Calu3 (cell line): Measurements from ENCODE around the gene HNRNPUL1. TPM values are rescaled to one million over a fixed set of nuclear protein-coding genes. Genes with fewer than 3 reads are reported as not detected.

Experiments used
- Bru-seq: library from RNA; stranded (reverse); fragments of 400-500 nt; gene quantifications from one replicate; lab custom pipeline; 2021; lab: Mats Ljungman, UMichigan
- BruChase-seq, 2 experiments: library from RNA; stranded (reverse); fragments of 400-500 nt; gene quantifications; one replicate each; lab custom pipeline; 2021; lab: Mats Ljungman, UMichigan
- BruUV-seq: library from RNA; stranded (reverse); fragments of 400-500 nt; replicated peaks from 2 replicates; lab custom pipeline; 2021; lab: Mats Ljungman, UMichigan
- CTCF ChIA-PET: fragments of 300-600 bp; sonication (Branson Sonifier 250); formaldehyde crosslinking; loops from one replicate; lab custom pipeline; 2022; ENCODE audit warnings: antibody characterized with exemption; lab: Charles Lee
- DNase-seq: peaks from one replicate; pipeline ENCODE4 v3.0.0; 2022
- H3K27ac Mint-ChIP-seq: one replicate; pipeline ENCODE4 v1.8.0; 2022; ENCODE audit warnings: mixed read lengths; ENCODE audit not compliant: unreplicated experiment
- H3K27me3 Mint-ChIP-seq: one replicate; pipeline ENCODE4 v1.8.0; 2022; ENCODE audit warnings: mixed read lengths; ENCODE audit not compliant: unreplicated experiment
- H3K36me3 Mint-ChIP-seq: one replicate; pipeline ENCODE4 v1.8.0; 2022; ENCODE audit warnings: mild to moderate bottlenecking, moderate library complexity, mixed read lengths; ENCODE audit not compliant: insufficient read depth, unreplicated experiment
- H3K4me1 Mint-ChIP-seq: one replicate; pipeline ENCODE4 v1.8.0; 2022; ENCODE audit warnings: mild to moderate bottlenecking, low read depth, mixed read lengths; ENCODE audit not compliant: unreplicated experiment
- H3K4me3 Mint-ChIP-seq: one replicate; pipeline ENCODE4 v1.8.0; 2022; ENCODE audit warnings: mild to moderate bottlenecking, low read depth, moderate library complexity, mixed read lengths; ENCODE audit not compliant: unreplicated experiment
- H3K9me3 Mint-ChIP-seq: one replicate; pipeline ENCODE4 v1.8.0; 2022; ENCODE audit warnings: low read depth, mixed read lengths; ENCODE audit not compliant: unreplicated experiment
- CTCF ChIP-seq: fragments of 200-600 bp; IDR thresholded peaks from one replicate; pipeline ENCODE4 v1.8.0; 2022; ENCODE audit warnings: antibody characterized with exemption; ENCODE audit not compliant: unreplicated experiment
- intact Hi-C: fragments of 100-400 bp; cut with micrococcal nuclease; formaldehyde crosslinking; loops from one replicate; pipeline ENCODE4 v1.10.0; 2022; ENCODE audit not compliant: unreplicated experiment
- long read RNA-seq: library from polyadenylated mRNA; stranded (forward); transcript quantifications from one replicate; pipeline ENCODE4 v2.0.0, GENCODE V29; 2022
- total RNA-seq: library from RNA; stranded (reverse); gene quantifications from 2 replicates; pipeline ENCODE4 v1.2.3, GENCODE V29; 2022

Gene HNRNPUL1
- 320 and 370 TPM in 2 replicates for total RNA-seq
- percentile 94 among the genes with signal in this experiment for Bru-seq, nascent RNA
- percentile 97 among the genes with signal in this experiment for BruChase-seq, experiment 1, labeled RNA remaining after a 6-hour chase
- percentile 96 among the genes with signal in this experiment for BruChase-seq, experiment 2, labeled RNA remaining after a 2-hour chase
- long read RNA-seq, transcript HNRNPUL1-208 (15 exons, 3,043 nt), result minor isoform, 11 of 204 reads
- long read RNA-seq, transcript HNRNPUL1-204 (15 exons, 3,555 nt), result major isoform, 28 of 204 reads
- long read RNA-seq, transcript HNRNPUL1-207 (15 exons, 2,794 nt), result minor isoform, 15 of 204 reads
- long read RNA-seq, transcript HNRNPUL1-210 (4 exons, 1,659 nt), result minor isoform, 6 of 204 reads
- long read RNA-seq, partial matches to known transcripts, result 68 of 204 reads
- long read RNA-seq, other reads (novel, unspliced or antisense), result 75 of 204 reads

DNA sequence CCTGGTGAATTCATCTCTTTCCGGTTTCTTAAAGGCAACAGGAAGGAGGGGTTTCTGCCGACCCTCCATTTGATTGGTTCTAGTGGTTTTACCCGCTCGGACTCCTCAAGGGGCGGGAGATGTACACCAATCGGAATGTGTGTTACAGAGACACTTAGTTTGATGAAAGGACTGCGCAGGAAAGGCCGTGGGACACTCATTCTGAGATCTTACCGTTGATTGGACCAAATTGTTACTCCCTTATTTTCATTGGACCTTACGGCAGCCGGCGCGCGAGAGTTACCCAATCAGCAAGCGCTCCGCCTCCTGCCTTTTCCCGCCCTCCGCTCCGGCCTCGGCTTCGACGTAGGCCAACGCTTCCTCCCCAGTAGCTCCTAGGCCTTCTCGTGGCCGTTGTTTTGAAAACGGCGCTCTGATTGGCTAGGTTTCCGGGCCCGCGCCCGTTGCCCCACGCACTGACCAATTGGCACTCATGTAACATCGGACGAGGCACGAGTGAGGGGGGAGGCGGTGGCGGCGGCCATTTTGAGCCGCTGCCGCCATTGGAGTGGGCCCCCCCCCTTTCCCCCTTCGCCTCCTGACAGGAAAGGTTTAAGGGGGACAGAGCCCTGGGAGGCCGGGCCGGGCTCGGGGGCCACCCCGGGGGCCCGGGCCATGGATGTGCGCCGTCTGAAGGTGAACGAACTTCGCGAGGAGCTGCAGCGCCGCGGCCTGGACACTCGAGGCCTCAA is at the start of gene HNRNPUL1:
HNRNPUL1 (plus strand) TSS at position 523 of the 731 bp plus-strand sequence; CDS start at position 655, 132 bp downstream.
- intact Hi-C loops, result loop anchor here (5.0 kb wide), 1 partner anchor 37 kb away; no protein-coding TSS in a partner anchor
- H3K36me3 Mint-ChIP-seq, result peaks cover 85% of the 10 kb centered on the region
- H3K27me3 Mint-ChIP-seq, result peaks cover 12% of the 10 kb centered on the region
- CTCF ChIA-PET, result interaction anchor here (0.6 to 2.2 kb wide), 13 partner anchors 11 to 272 kb away, joined by 3 to 20 read pairs (median 4); partner anchors contain the start of genes B9D2 and CYP2B6
- DNase-seq, result peak; percentile 99
- no peak for TF ChIP-seq CTCF
- H3K27ac Mint-ChIP-seq, result peak within 1 kb of the TSS; percentile 100
- no peaks in the 10 kb centered on the region for H3K9me3 Mint-ChIP-seq
- peak within 1 kb of the TSS; percentile 95 for H3K4me3 Mint-ChIP-seq
- no TSS peak for BruUV-seq
- peaks cover 40% of the 10 kb centered on the region for H3K4me1 Mint-ChIP-seq

GRCh38 chr19:41217741-41218140 is 46.4 kb upstream of the HNRNPUL1 start:
- BruUV-seq, result no TSS peak
- no peak for TF ChIP-seq CTCF
- no peak for DNase-seq
- Mint-ChIP-seq H3K4me3 (peak overlapping the region; percentile 10), H3K27me3 (no peaks in the 10 kb centered on the region), H3K9me3 (no peaks in the 10 kb centered on the region), H3K36me3 (peaks cover 53% of the 10 kb centered on the region), H3K27ac (peak overlapping the region; percentile 8), H3K4me1 (peaks cover 45% of the 10 kb centered on the region)
- intact Hi-C loops, result no loop called here
- CTCF ChIA-PET, result interaction anchor here (0.6 kb wide), 2 partner anchors 14 to 792 kb away, joined by 3 to 5 read pairs; no protein-coding TSS in a partner anchor

GRCh38 chr19:41218249-41218614 is 45.9 kb upstream of the HNRNPUL1 start:
- Mint-ChIP-seq H3K9me3 (no peaks in the 10 kb centered on the region), H3K4me1 (peaks cover 50% of the 10 kb centered on the region), H3K27me3 (no peaks in the 10 kb centered on the region), H3K4me3 (peak overlapping the region; percentile 94), H3K27ac (peak overlapping the region; percentile 95), H3K36me3 (peaks cover 58% of the 10 kb centered on the region)
- no peak for DNase-seq
- no peak for TF ChIP-seq CTCF
- intact Hi-C loops, result no loop called here
- BruUV-seq, result no TSS peak
- CTCF ChIA-PET, result interaction anchor here (0.5 to 1.3 kb wide), 3 partner anchors 14 to 1417 kb away, joined by 3 to 6 read pairs (median 4); no protein-coding TSS in a partner anchor
